Uterus (tissue), 4 donors: Measurements from ENCODE around the gene C1QL1. TPM values are rescaled to one million over a fixed set of nuclear protein-coding genes. Genes with fewer than 3 reads are reported as not detected.

Experiments used
- DNase-seq, 2 donors: peaks; one replicate each; pipeline ENCODE4 v3.0.0-alpha.2; 2019 to 2020
- H3K27ac ChIP-seq, 2 donors: fragments of 200-600 bp; sonication (generic); 1 replicate in 1 of 2; 2 replicates in 1 of 2; pipeline ENCODE4 v1.5.1; 2016 to 2018
- H3K27me3 ChIP-seq, 2 donors: fragments of 200-600 bp; sonication (generic); one replicate each; pipeline ENCODE4 v1.5.1; 2018 to 2019; ENCODE audit warnings: control low read depth in 1 of 2
- H3K36me3 ChIP-seq, 2 donors: fragments of 200-600 bp; sonication (generic); one replicate each; pipeline ENCODE4 v1.5.1; 2019; ENCODE audit warnings: control low read depth in 1 of 2
- H3K4me1 ChIP-seq, 2 donors: fragments of 200-600 bp; sonication (generic); one replicate each; pipeline ENCODE4 v1.5.1; 2018 to 2019; ENCODE audit warnings: control low read depth in 1 of 2
- H3K4me3 ChIP-seq, 2 donors: fragments of 200-600 bp; sonication (generic); 1 replicate in 1 of 2; 2 replicates in 1 of 2; pipeline ENCODE4 v1.5.1; 2018 to 2019; ENCODE audit warnings: mild to moderate bottlenecking in 1 of 2
- H3K9me3 ChIP-seq, 2 donors: fragments of 200-600 bp; sonication (generic); one replicate each; pipeline ENCODE4 v1.5.1; 2019; ENCODE audit warnings: control low read depth in 1 of 2
- CTCF ChIP-seq, 4 experiments: fragments of 200-600 bp in 2 of 4; fragments of 450-650 bp in 2 of 4; sonication (generic) in 2 of 4; IDR thresholded peaks; one replicate each; pipeline ENCODE4 v1.5.1; 2016 to 2019; ENCODE audit warnings: antibody characterized with exemption in 4 of 4, mild to moderate bottlenecking in 2 of 4, moderate library complexity in 1 of 4
- POLR2A ChIP-seq, 2 donors: fragments of 450-650 bp; IDR thresholded peaks; one replicate each; pipeline ENCODE4 v1.6.1; 2016; ENCODE audit warnings: antibody characterized with exemption in 2 of 2, mild to moderate bottlenecking in 1 of 2, moderate library complexity in 1 of 2
- intact Hi-C: fragments of 100-400 bp; cut with DNase I; formaldehyde crosslinking; loops from one replicate; pipeline ENCODE4 v1.15.1; 2023; ENCODE audit warnings: low total_unique reads
- total RNA-seq, 4 donors: library from RNA; depleted of rRNA in 3 of 4; stranded (reverse); fragments of >200 nt in 3 of 4; gene quantifications; one replicate each; pipeline versions ENCODE4 v1.1.0 to v1.2.4, GENCODE V29; 2014 to 2023
- donor health status: DM: yes; HTN: yes; CAD: no.

The C1QL1 gene
- total RNA-seq, 4 donors from 2014 or later: 0.51 to 20.3 (median 3.3) TPM; not detected in 1

- no peak overlapping the region for H3K27ac ChIP-seq
- no peaks in the 10 kb centered on the region for H3K36me3 ChIP-seq
- no peaks in the 10 kb centered on the region for H3K27me3 ChIP-seq
- no peak for DNase-seq
- H3K4me3 ChIP-seq: no peak overlapping the region
- H3K9me3 ChIP-seq: no peaks in the 10 kb centered on the region
- intact Hi-C loops: loop anchor here (5.0 kb wide), 1 partner anchor 101 kb away; no protein-coding TSS in a partner anchor
- TF ChIP-seq POLR2A (IDR thresholded peaks at IDR 0.05) (no peak), CTCF (IDR thresholded peaks at IDR 0.05) (no peak)
- no peaks in the 10 kb centered on the region for H3K4me1 ChIP-seq
These were observed 46.8 kb downstream of the C1QL1 start for GRCh38 chr17:44921122-44921882.

GRCh38 chr17:44920565-44920940 lies 47.5 kb downstream of the C1QL1 start:
- intact Hi-C loops: loop anchor here (5.0 kb wide), 1 partner anchor 102 kb away; no protein-coding TSS in a partner anchor
- DNase-seq: no peak
- no peaks in the 10 kb centered on the region for H3K9me3 ChIP-seq
- TF ChIP-seq POLR2A (IDR thresholded peaks at IDR 0.05) (no peak), CTCF (IDR thresholded peaks at IDR 0.05) (no peak)
- H3K27ac ChIP-seq: no peak overlapping the region
- no peaks in the 10 kb centered on the region for H3K36me3 ChIP-seq
- H3K27me3 ChIP-seq: no peaks in the 10 kb centered on the region
- no peaks in the 10 kb centered on the region for H3K4me1 ChIP-seq
- no peak overlapping the region for H3K4me3 ChIP-seq

- Histone ChIP-seq H3K9me3 (no peaks in the 10 kb centered on the region), H3K27me3 (no peaks in the 10 kb centered on the region), H3K4me1 (no peaks in the 10 kb centered on the region), H3K36me3 (no peaks in the 10 kb centered on the region), H3K4me3 (no peak overlapping the region), H3K27ac (no peak overlapping the region)
- TF ChIP-seq CTCF (IDR thresholded peaks at IDR 0.05) (peak; percentile 79 to 95 (median 89)), POLR2A (IDR thresholded peaks at IDR 0.05) (no peak)
- intact Hi-C loops: loop anchor here (5.0 to 10.0 kb wide), 2 partner anchors 102 to 175 kb away; no protein-coding TSS in a partner anchor
- DNase-seq: peak; percentile 78 to 79
These were observed 48.1 kb downstream of the C1QL1 start for GRCh38 chr17:44919885-44920564.

- intact Hi-C loops: loop anchor here (10.0 kb wide), 1 partner anchor 175 kb away; no protein-coding TSS in a partner anchor
- Histone ChIP-seq H3K36me3 (no peaks in the 10 kb centered on the region), H3K4me3 (no peak overlapping the region), H3K27me3 (no peaks in the 10 kb centered on the region), H3K27ac (no peak overlapping the region), H3K4me1 (no peaks in the 10 kb centered on the region), H3K9me3 (no peaks in the 10 kb centered on the region)
- TF ChIP-seq POLR2A (IDR thresholded peaks at IDR 0.05) (no peak), CTCF (IDR thresholded peaks at IDR 0.05) (no peak)
- no peak for DNase-seq
These were observed 48.7 kb downstream of the C1QL1 start for GRCh38 chr17:44919411-44919810.

GRCh38 chr17:44918006-44918405 lies 50.1 kb downstream of the C1QL1 start:
- Histone ChIP-seq H3K27me3 (no peaks in the 10 kb centered on the region), H3K27ac (no peak overlapping the region), H3K4me1 (no peaks in the 10 kb centered on the region), H3K9me3 (no peaks in the 10 kb centered on the region), H3K4me3 (no peak overlapping the region), H3K36me3 (no peaks in the 10 kb centered on the region)
- DNase-seq: no peak
- intact Hi-C loops: loop anchor here (10.0 kb wide), 1 partner anchor 177 kb away; no protein-coding TSS in a partner anchor
- TF ChIP-seq CTCF (IDR thresholded peaks at IDR 0.05): no peak
- no peak for TF ChIP-seq POLR2A (IDR thresholded peaks at IDR 0.05)
